ENCODE results near the gene ALAD. TPM values are rescaled to one million over a fixed set of nuclear protein-coding genes. Genes with fewer than 3 reads are reported as not detected.

Gene ALAD
- total RNA-seq, 4 donors from 2014 or later, result 17.3 to 34.2 (median 17.9) TPM

DNA sequence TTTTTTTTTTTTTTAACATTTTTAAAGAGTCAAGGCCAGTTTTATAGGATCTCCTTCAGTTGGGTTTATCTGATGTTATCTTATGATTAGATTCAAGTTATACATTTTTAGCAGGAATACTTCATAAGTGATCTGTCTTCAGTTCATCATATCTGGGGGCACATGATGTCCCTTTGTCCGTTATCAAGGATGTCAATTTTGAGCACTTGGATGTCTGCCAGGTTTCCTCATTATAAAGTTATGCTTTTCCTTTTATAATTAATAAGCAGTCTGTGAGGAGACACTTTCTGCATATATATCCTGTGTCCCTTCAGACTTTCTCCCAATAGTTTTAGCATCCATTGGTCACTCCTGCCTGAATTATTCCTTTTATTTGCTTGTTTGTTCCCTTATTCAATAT lies 36.1 kb downstream of the ALAD start:
- ATAC-seq, result no peak
- H3K4me1 ChIP-seq, result no peaks in the 10 kb centered on the region
- no peaks in the 10 kb centered on the region for H3K27me3 ChIP-seq
- TF ChIP-seq POLR2A (IDR thresholded peaks at IDR 0.05), result no peak
- no peak for TF ChIP-seq EP300 (IDR thresholded peaks at IDR 0.05)
- no peak for TF ChIP-seq CTCF (IDR thresholded peaks at IDR 0.05)
- TF ChIP-seq POLR2AphosphoS5 (IDR thresholded peaks at IDR 0.05), result no peak
- H3K36me3 ChIP-seq, result no peaks in the 10 kb centered on the region
- H3K27ac ChIP-seq, result no peak overlapping the region
- no peak overlapping the region for H3K4me3 ChIP-seq
- WGBS, 2 donors (ENCODE audit: low coverage in 1 of 2), result 0 to 33% methylated on average over 1 of the region's 1 CpG
- no peaks in the 10 kb centered on the region for H3K9me3 ChIP-seq

GRCh38 chr9:113363336-113363735 lies 37.7 kb downstream of the ALAD start:
- WGBS, 2 donors (ENCODE audit: low coverage in 1 of 2), result 69 to 94% methylated on average over 2 of the region's 3 CpGs
- ATAC-seq, result no peak
- no peaks in the 10 kb centered on the region for H3K4me1 ChIP-seq
- no peak overlapping the region for H3K4me3 ChIP-seq
- H3K36me3 ChIP-seq, result no peaks in the 10 kb centered on the region
- H3K27ac ChIP-seq, result no peak overlapping the region
- no peak for TF ChIP-seq POLR2AphosphoS5 (IDR thresholded peaks at IDR 0.05)
- TF ChIP-seq POLR2A (IDR thresholded peaks at IDR 0.05), result no peak
- TF ChIP-seq CTCF (IDR thresholded peaks at IDR 0.05), result no peak
- TF ChIP-seq EP300 (IDR thresholded peaks at IDR 0.05), result no peak
- no peaks in the 10 kb centered on the region for H3K9me3 ChIP-seq
- H3K27me3 ChIP-seq, result no peaks in the 10 kb centered on the region

- H3K4me1 ChIP-seq, result no peaks in the 10 kb centered on the region
- H3K4me3 ChIP-seq, result no peak overlapping the region
- no peaks in the 10 kb centered on the region for H3K9me3 ChIP-seq
- WGBS, 2 donors (ENCODE audit: low coverage in 1 of 2), result 44 to 83% methylated on average over 2 to 7 of the region's 7 CpGs
- no peak for ATAC-seq
- H3K36me3 ChIP-seq, result no peaks in the 10 kb centered on the region
- no peak overlapping the region for H3K27ac ChIP-seq
- H3K27me3 ChIP-seq, result no peaks in the 10 kb centered on the region
- TF ChIP-seq CTCF (IDR thresholded peaks at IDR 0.05) (no peak), POLR2AphosphoS5 (IDR thresholded peaks at IDR 0.05) (no peak), EP300 (IDR thresholded peaks at IDR 0.05) (no peak), POLR2A (IDR thresholded peaks at IDR 0.05) (no peak)
Observed at GRCh38 chr9:113361304-113362018, 39.6 kb downstream of the ALAD start.

DNA sequence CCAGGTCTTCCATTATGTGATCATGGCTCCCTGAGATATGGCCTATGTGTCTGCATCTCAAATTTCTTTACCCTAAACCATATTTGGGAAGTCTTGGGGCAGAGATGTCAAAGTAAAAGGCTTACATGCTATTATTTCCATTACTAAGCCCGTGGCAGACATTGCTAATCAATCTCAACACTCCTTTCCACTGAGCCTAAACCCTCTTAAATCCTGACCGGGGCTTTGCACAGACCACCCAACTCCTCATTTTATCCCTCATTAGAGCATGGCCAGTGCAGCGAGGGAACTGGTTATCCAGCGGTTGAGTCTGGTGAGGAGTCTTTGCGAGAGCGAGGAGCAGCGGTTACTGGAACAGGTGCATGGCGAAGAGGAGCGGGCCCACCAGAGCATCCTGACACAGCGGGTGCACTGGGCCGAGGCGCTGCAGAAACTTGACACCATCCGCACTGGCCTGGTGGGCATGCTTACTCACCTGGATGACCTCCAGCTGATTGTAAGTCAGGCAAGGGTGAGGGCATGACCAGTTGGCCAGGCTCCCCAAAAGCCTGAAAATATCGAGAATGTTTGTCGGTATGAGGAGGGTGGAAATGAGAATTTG lies 40.7 kb downstream of the ALAD start:
- no peak overlapping the region for H3K4me3 ChIP-seq
- no peaks in the 10 kb centered on the region for H3K4me1 ChIP-seq
- no peaks in the 10 kb centered on the region for H3K36me3 ChIP-seq
- no peaks in the 10 kb centered on the region for H3K9me3 ChIP-seq
- H3K27ac ChIP-seq, result no peak overlapping the region
- H3K27me3 ChIP-seq, result peaks cover 6% of the 10 kb centered on the region
- TF ChIP-seq EP300 (IDR thresholded peaks at IDR 0.05), result no peak
- no peak for TF ChIP-seq CTCF (IDR thresholded peaks at IDR 0.05)
- TF ChIP-seq POLR2A (IDR thresholded peaks at IDR 0.05), result no peak
- TF ChIP-seq POLR2AphosphoS5 (IDR thresholded peaks at IDR 0.05), result no peak
- WGBS, 2 donors (ENCODE audit: low coverage in 1 of 2), result 82 to 92% methylated on average over 8 to 15 of the region's 15 CpGs
- ATAC-seq, result no peak

GRCh38 chr9:113359385-113359784 lies 41.7 kb downstream of the ALAD start:
- H3K9me3 ChIP-seq, result no peaks in the 10 kb centered on the region
- no peaks in the 10 kb centered on the region for H3K4me1 ChIP-seq
- no peak for TF ChIP-seq CTCF (IDR thresholded peaks at IDR 0.05)
- no peak for TF ChIP-seq POLR2AphosphoS5 (IDR thresholded peaks at IDR 0.05)
- TF ChIP-seq POLR2A (IDR thresholded peaks at IDR 0.05), result no peak
- no peak for TF ChIP-seq EP300 (IDR thresholded peaks at IDR 0.05)
- no peaks in the 10 kb centered on the region for H3K36me3 ChIP-seq
- peaks cover 16% of the 10 kb centered on the region for H3K27me3 ChIP-seq
- no peak overlapping the region for H3K4me3 ChIP-seq
- no CpG with 5 or more reads among the region's 1 CpG for WGBS, 2 donors (ENCODE audit: low coverage in 1 of 2)
- ATAC-seq, result no peak
- no peak overlapping the region for H3K27ac ChIP-seq

All from gastroesophageal sphincter (tissue), 4 donors.